Activated naive CD8-positive, alpha-beta T cell treated with anti-CD3 and anti-CD28 coated beads, Interleukin-2, amount 10 ng/mL, durations not matched to agents 7 days and 5 days (primary cell): ENCODE measurements around the gene FRMD3. TPM values are rescaled to one million over a fixed set of nuclear protein-coding genes. Genes with fewer than 3 reads are reported as not detected.

Experiments used
- ATAC-seq: fragments of 150-1000 bp; cut with Tn5 transposase; one replicate; pipeline ENCODE4 v1.10.0; 2021; ENCODE audit warnings: low read depth, moderate library complexity
- POLR2A ChIA-PET: fragments of 350-600 bp; sonication (Branson Sonifier 250); formaldehyde crosslinking; loops from one replicate; lab custom pipeline; 2021; ENCODE audit warnings: antibody characterized with exemption; lab: Charles Lee
- DNase-seq: peaks from one replicate; pipeline ENCODE4 v3.0.0; 2021
- H3K27ac Mint-ChIP-seq: one replicate; pipeline ENCODE4 v1.8.0; 2022; ENCODE audit warnings: mild to moderate bottlenecking, mixed read lengths
- H3K27me3 Mint-ChIP-seq: one replicate; pipeline ENCODE4 v1.8.0; 2022; ENCODE audit warnings: mild to moderate bottlenecking, moderate library complexity, mixed read lengths
- H3K36me3 Mint-ChIP-seq: one replicate; pipeline ENCODE4 v1.8.0; 2021; ENCODE audit warnings: mild to moderate bottlenecking, mixed read lengths
- H3K4me1 Mint-ChIP-seq: one replicate; pipeline ENCODE4 v1.8.0; 2021; ENCODE audit warnings: mixed read lengths
- H3K4me3 Mint-ChIP-seq: one replicate; pipeline ENCODE4 v1.8.0; 2022; ENCODE audit warnings: mild to moderate bottlenecking, moderate library complexity, mixed read lengths
- H3K9me3 Mint-ChIP-seq: one replicate; pipeline ENCODE4 v1.8.0; 2021; ENCODE audit warnings: mixed read lengths
- total RNA-seq, 2 experiments: library from RNA; stranded (reverse); gene quantifications; one replicate each; pipeline ENCODE4 v1.2.3, GENCODE V29; 2021

FRMD3 gene
- total RNA-seq, 2 experiments from 2014 or later, result 1.2 TPM

- no peaks in the 10 kb centered on the region for H3K27me3 Mint-ChIP-seq
- POLR2A ChIA-PET, result no interaction called here
- no peak overlapping the region for H3K27ac Mint-ChIP-seq
- H3K4me3 Mint-ChIP-seq, result no peak overlapping the region
- ATAC-seq (no peak), DNase-seq (no peak)
- H3K4me1 Mint-ChIP-seq, result peaks cover 7% of the 10 kb centered on the region
- no peaks in the 10 kb centered on the region for H3K9me3 Mint-ChIP-seq
- H3K36me3 Mint-ChIP-seq, result no peaks in the 10 kb centered on the region
These were observed 198.8 kb downstream of the FRMD3 start for GRCh38 chr9:83339435-83339834.

GRCh38 chr9:83336706-83337105, 201.5 kb downstream of the FRMD3 start:
- Mint-ChIP-seq H3K4me1 (peaks cover 7% of the 10 kb centered on the region), H3K9me3 (no peaks in the 10 kb centered on the region), H3K27ac (no peak overlapping the region), H3K36me3 (no peaks in the 10 kb centered on the region), H3K4me3 (no peak overlapping the region), H3K27me3 (no peaks in the 10 kb centered on the region)
- DNase-seq, result no peak
- ATAC-seq, result peak; percentile 39
- POLR2A ChIA-PET, result no interaction called here

GRCh38 chr9:83334320-83334719, 203.9 kb downstream of the FRMD3 start:
- DNase-seq (peak; percentile 76), ATAC-seq (peak; percentile 54)
- Mint-ChIP-seq H3K27ac (no peak overlapping the region), H3K4me1 (peaks cover 7% of the 10 kb centered on the region), H3K27me3 (no peaks in the 10 kb centered on the region), H3K4me3 (no peak overlapping the region), H3K9me3 (no peaks in the 10 kb centered on the region), H3K36me3 (no peaks in the 10 kb centered on the region)
- POLR2A ChIA-PET, result no interaction called here

- H3K9me3 Mint-ChIP-seq, result no peaks in the 10 kb centered on the region
- no peak overlapping the region for H3K27ac Mint-ChIP-seq
- POLR2A ChIA-PET, result no interaction called here
- DNase-seq, result no peak
- H3K36me3 Mint-ChIP-seq, result no peaks in the 10 kb centered on the region
- ATAC-seq, result no peak
- no peaks in the 10 kb centered on the region for H3K27me3 Mint-ChIP-seq
- H3K4me3 Mint-ChIP-seq, result no peak overlapping the region
- no peaks in the 10 kb centered on the region for H3K4me1 Mint-ChIP-seq
These were observed 207.7 kb downstream of the FRMD3 start for GRCh38 chr9:83330207-83331196.

GRCh38 chr9:83327750-83328622, 210.2 kb downstream of the FRMD3 start:
- no peaks in the 10 kb centered on the region for H3K9me3 Mint-ChIP-seq
- no peaks in the 10 kb centered on the region for H3K4me1 Mint-ChIP-seq
- no peak overlapping the region for H3K4me3 Mint-ChIP-seq
- H3K36me3 Mint-ChIP-seq, result no peaks in the 10 kb centered on the region
- DNase-seq (no peak), ATAC-seq (no peak)
- H3K27ac Mint-ChIP-seq, result no peak overlapping the region
- no peaks in the 10 kb centered on the region for H3K27me3 Mint-ChIP-seq
- POLR2A ChIA-PET, result no interaction called here

GRCh38 chr9:83327323-83327722, 210.9 kb downstream of the FRMD3 start:
- no peaks in the 10 kb centered on the region for H3K9me3 Mint-ChIP-seq
- POLR2A ChIA-PET, result no interaction called here
- no peak overlapping the region for H3K27ac Mint-ChIP-seq

GRCh38 chr9:83323148-83323547, 215.1 kb downstream of the FRMD3 start:
- H3K27ac Mint-ChIP-seq, result no peak overlapping the region
- ATAC-seq (no peak), DNase-seq (no peak)
- peaks cover 2% of the 10 kb centered on the region for H3K9me3 Mint-ChIP-seq
- POLR2A ChIA-PET, result no interaction called here
- H3K36me3 Mint-ChIP-seq, result no peaks in the 10 kb centered on the region
- H3K4me3 Mint-ChIP-seq, result no peak overlapping the region
- H3K27me3 Mint-ChIP-seq, result no peaks in the 10 kb centered on the region
- no peaks in the 10 kb centered on the region for H3K4me1 Mint-ChIP-seq

More at GRCh38 chr9:83327323-83327722, 210.9 kb downstream of the FRMD3 start:
- H3K4me3 Mint-ChIP-seq, result no peak overlapping the region
- H3K27me3 Mint-ChIP-seq, result no peaks in the 10 kb centered on the region
- no peaks in the 10 kb centered on the region for H3K4me1 Mint-ChIP-seq
- DNase-seq, result no peak
- H3K36me3 Mint-ChIP-seq, result no peaks in the 10 kb centered on the region
- no peak for ATAC-seq

GRCh38 chr9:83322438-83322837, 215.8 kb downstream of the FRMD3 start:
- ATAC-seq (no peak), DNase-seq (no peak)
- Mint-ChIP-seq H3K4me3 (no peak overlapping the region), H3K27ac (no peak overlapping the region), H3K4me1 (no peaks in the 10 kb centered on the region), H3K27me3 (no peaks in the 10 kb centered on the region), H3K36me3 (no peaks in the 10 kb centered on the region), H3K9me3 (peaks cover 2% of the 10 kb centered on the region)
- POLR2A ChIA-PET, result no interaction called here

- H3K27me3 Mint-ChIP-seq, result no peaks in the 10 kb centered on the region
- no peak for ATAC-seq
- no peaks in the 10 kb centered on the region for H3K4me1 Mint-ChIP-seq
- POLR2A ChIA-PET, result no interaction called here
- no peak overlapping the region for H3K27ac Mint-ChIP-seq
- H3K4me3 Mint-ChIP-seq, result no peak overlapping the region
- no peaks in the 10 kb centered on the region for H3K36me3 Mint-ChIP-seq
- peaks cover 2% of the 10 kb centered on the region for H3K9me3 Mint-ChIP-seq
- no peak for DNase-seq
These were observed 221.0 kb downstream of the FRMD3 start for GRCh38 chr9:83317244-83317643.

- ATAC-seq (no peak), DNase-seq (no peak)
- peaks cover 2% of the 10 kb centered on the region for H3K9me3 Mint-ChIP-seq
- no peak overlapping the region for H3K4me3 Mint-ChIP-seq
- POLR2A ChIA-PET, result no interaction called here
- H3K27ac Mint-ChIP-seq, result no peak overlapping the region
- no peaks in the 10 kb centered on the region for H3K27me3 Mint-ChIP-seq
- H3K4me1 Mint-ChIP-seq, result no peaks in the 10 kb centered on the region
- H3K36me3 Mint-ChIP-seq, result no peaks in the 10 kb centered on the region
These were observed 222.6 kb downstream of the FRMD3 start for GRCh38 chr9:83315649-83316048.

GRCh38 chr9:83313781-83314180, 224.4 kb downstream of the FRMD3 start:
- H3K27me3 Mint-ChIP-seq, result no peaks in the 10 kb centered on the region
- no peaks in the 10 kb centered on the region for H3K36me3 Mint-ChIP-seq
- POLR2A ChIA-PET, result no interaction called here
- peaks cover 2% of the 10 kb centered on the region for H3K9me3 Mint-ChIP-seq
- DNase-seq, result no peak
- no peak overlapping the region for H3K4me3 Mint-ChIP-seq
- H3K4me1 Mint-ChIP-seq, result no peaks in the 10 kb centered on the region
- no peak overlapping the region for H3K27ac Mint-ChIP-seq
- no peak for ATAC-seq

GRCh38 chr9:83312537-83312936, 225.7 kb downstream of the FRMD3 start:
- DNase-seq (no peak), ATAC-seq (no peak)
- no peak overlapping the region for H3K4me3 Mint-ChIP-seq
- no peaks in the 10 kb centered on the region for H3K4me1 Mint-ChIP-seq
- H3K27ac Mint-ChIP-seq, result no peak overlapping the region
- H3K27me3 Mint-ChIP-seq, result no peaks in the 10 kb centered on the region
- H3K36me3 Mint-ChIP-seq, result no peaks in the 10 kb centered on the region
- H3K9me3 Mint-ChIP-seq, result no peaks in the 10 kb centered on the region
- POLR2A ChIA-PET, result no interaction called here

GRCh38 chr9:83307066-83307724, 231.0 kb downstream of the FRMD3 start:
- no peak for ATAC-seq
- Mint-ChIP-seq H3K27me3 (no peaks in the 10 kb centered on the region), H3K36me3 (no peaks in the 10 kb centered on the region), H3K4me1 (no peaks in the 10 kb centered on the region), H3K9me3 (no peaks in the 10 kb centered on the region), H3K4me3 (no peak overlapping the region), H3K27ac (no peak overlapping the region)
- POLR2A ChIA-PET, result no interaction called here
- no peak for DNase-seq
